Common myeloid progenitor, CD34-positive (primary cell): Measurements from ENCODE around the gene DNAJC17.

Source experiments
- CTCF ChIA-PET: fragments of 350-600 bp; sonication (Branson Sonifier 250); formaldehyde crosslinking; loops from one replicate; lab custom pipeline; 2021; ENCODE audit warnings: antibody characterized with exemption; lab: Charles Lee
- POLR2A ChIA-PET: fragments of 350-600 bp; sonication (Branson Sonifier 250); formaldehyde crosslinking; loops from one replicate; lab custom pipeline; 2021; ENCODE audit warnings: antibody characterized with exemption; lab: Charles Lee
- DNase-seq, 3 donors: peaks; one replicate each; pipeline versions ENCODE4 v3.0.0 to v3.0.0-alpha.2; 2013
- H3K27ac ChIP-seq, 2 experiments: 1 replicate in 1 of 2; 2 replicates in 1 of 2; pipeline ENCODE4 v1.7.0; 2013; ENCODE audit warnings: inconsistent platforms in 2 of 2, low read length in 2 of 2, mild to moderate bottlenecking in 2 of 2, low read depth in 1 of 2, moderate library complexity in 1 of 2; ENCODE audit not compliant: severe bottlenecking in 2 of 2, insufficient read depth in 1 of 2, poor library complexity in 1 of 2
- H3K27me3 ChIP-seq, 5 experiments: replicated peaks in 2 of 5; 1 replicate in 3 of 5; 2 replicates in 2 of 5; pipeline versions ENCODE4 v1.6.1 to v1.7.0; 2013; ENCODE audit warnings: low read length in 4 of 5, mild to moderate bottlenecking in 2 of 5, moderate library complexity in 2 of 5, inconsistent platforms in 1 of 5; ENCODE audit not compliant: insufficient read depth in 5 of 5, control insufficient read depth in 4 of 5
- H3K36me3 ChIP-seq, 4 experiments: 1 replicate in 2 of 4; 2 replicates in 2 of 4; pipeline versions ENCODE4 v1.6.1 to v1.7.0; 2013; ENCODE audit warnings: low read length in 3 of 4, control low read depth in 1 of 4, mild to moderate bottlenecking in 1 of 4; ENCODE audit not compliant: control insufficient read depth in 4 of 4, insufficient read depth in 4 of 4
- H3K4me1 ChIP-seq, 4 experiments: 1 replicate in 3 of 4; 2 replicates in 1 of 4; pipeline versions ENCODE4 v1.6.1 to v1.7.1; 2013; ENCODE audit warnings: low read length in 3 of 4, mild to moderate bottlenecking in 3 of 4, control low read depth in 1 of 4, inconsistent platforms in 1 of 4, moderate library complexity in 1 of 4; ENCODE audit not compliant: control insufficient read depth in 4 of 4, insufficient read depth in 4 of 4; ENCODE audit errors: control extremely low read depth in 1 of 4
- H3K4me3 ChIP-seq, 7 experiments: 1 replicate in 4 of 7; 2 replicates in 3 of 7; pipeline versions ENCODE4 v1.5.1 to v1.7.0; 2013; ENCODE audit warnings: mild to moderate bottlenecking in 7 of 7, low read length in 6 of 7, moderate library complexity in 6 of 7, inconsistent platforms in 2 of 7, low read depth in 2 of 7, control low read depth in 1 of 7; ENCODE audit not compliant: insufficient read depth in 4 of 7, control insufficient read depth in 1 of 7; ENCODE audit errors: extremely low read depth in 1 of 7
- H3K9me3 ChIP-seq, 5 experiments: 1 replicate in 4 of 5; 2 replicates in 1 of 5; pipeline versions ENCODE4 v1.6.1 to v1.7.1; 2013; ENCODE audit warnings: low read length in 4 of 5, mild to moderate bottlenecking in 2 of 5, inconsistent platforms in 1 of 5, low read depth in 1 of 5, moderate library complexity in 1 of 5; ENCODE audit not compliant: control insufficient read depth in 4 of 5, insufficient read depth in 2 of 5; ENCODE audit errors: control extremely low read depth in 1 of 5
- WGBS: methylation state at CpG from one replicate; pipeline ENCODE4 v1.1.5; 2013; ENCODE audit not compliant: insufficient coverage; 5-methylcytosine and 5-hydroxymethylcytosine counted together

Gene DNAJC17

GRCh38 chr15:40747685-40748631 lies 59.3 kb downstream of the DNAJC17 start:
- Histone ChIP-seq H3K9me3 (no peaks in the 10 kb centered on the region), H3K27me3 (no peaks in the 10 kb centered on the region), H3K4me1 (peaks cover 0 to 37% (median 34%) of the 10 kb centered on the region in 4 experiments), H3K4me3 (no peak overlapping the region), H3K36me3 (peaks cover 7 to 75% (median 48%) of the 10 kb centered on the region in 4 experiments), H3K27ac (peak overlapping the region in 1 of 2 experiments; percentile 27)
- POLR2A ChIA-PET: no interaction called here
- 95% methylated on average over 6 of the region's 7 CpGs for WGBS
- CTCF ChIA-PET: interaction anchor here (0.8 to 13.4 kb wide), 10 partner anchors 8 to 45 kb away, joined by 3 to 204 read pairs (median 3); partner anchors contain the start of gene C15orf62
- DNase-seq: no peak

DNA sequence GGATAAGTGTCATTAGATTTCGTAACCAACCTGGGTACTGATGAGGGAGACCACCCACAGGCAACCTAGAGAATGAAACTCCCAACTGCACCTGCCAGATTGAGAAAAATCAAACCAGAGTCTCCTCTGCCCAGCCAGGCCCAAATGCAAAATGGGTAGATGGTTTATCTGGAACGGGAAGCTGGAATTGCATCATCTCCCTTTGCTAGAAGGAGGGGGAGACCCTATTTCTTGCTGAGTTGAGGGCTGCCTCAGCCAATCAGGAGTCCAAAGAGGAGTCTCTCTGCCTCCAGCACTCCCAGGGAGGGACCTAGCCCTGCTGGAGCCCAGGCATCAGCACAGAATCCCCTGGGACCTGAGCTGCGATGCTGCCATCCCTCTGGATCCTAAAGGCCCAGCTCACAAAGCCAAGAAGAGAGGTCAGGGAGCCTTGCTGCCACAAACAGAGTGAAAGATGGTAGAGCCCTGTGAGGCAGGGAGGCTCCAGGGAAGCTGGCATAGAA lies 60.3 kb downstream of the DNAJC17 start:
- H3K27me3 ChIP-seq: no peaks in the 10 kb centered on the region
- POLR2A ChIA-PET: no interaction called here
- DNase-seq: no peak
- H3K4me3 ChIP-seq: no peak overlapping the region
- peaks cover 8 to 77% (median 53%) of the 10 kb centered on the region in 4 experiments for H3K36me3 ChIP-seq
- no peaks in the 10 kb centered on the region for H3K9me3 ChIP-seq
- WGBS: 87% methylated on average over 2 of the region's 3 CpGs
- CTCF ChIA-PET: interaction anchor here (0.7 to 13.4 kb wide), 10 partner anchors 10 to 145 kb away, joined by 3 to 204 read pairs (median 4); partner anchors contain the start of gene C15orf62
- H3K4me1 ChIP-seq: peaks cover 0 to 35% (median 32%) of the 10 kb centered on the region in 4 experiments
- peak overlapping the region in 1 of 2 experiments; percentile 27 for H3K27ac ChIP-seq

DNA sequence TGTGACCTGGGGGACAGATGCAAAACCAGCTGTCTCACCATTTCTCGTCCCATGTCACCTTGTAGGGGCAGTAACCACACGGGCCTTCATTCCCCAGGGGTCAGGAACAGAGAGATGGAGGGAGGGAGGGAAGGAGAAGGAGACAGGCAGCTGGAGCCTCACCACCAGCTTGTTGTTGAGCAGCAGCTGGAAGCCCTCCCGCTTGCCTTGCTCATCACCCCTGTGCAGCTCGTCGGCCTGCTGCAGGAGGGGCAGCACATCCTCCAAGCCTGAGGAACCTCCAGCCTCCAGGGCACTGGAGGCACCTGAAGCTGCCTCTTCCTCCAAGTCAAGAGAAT lies 62.5 kb downstream of the DNAJC17 start:
- POLR2A ChIA-PET: interaction anchor here (0.6 kb wide), 1 partner anchor 355 kb away, joined by 4 read pairs; no protein-coding TSS in a partner anchor
- H3K27ac ChIP-seq: no peak overlapping the region
- peaks cover 8 to 68% (median 50%) of the 10 kb centered on the region in 4 experiments for H3K36me3 ChIP-seq
- CTCF ChIA-PET: interaction anchor here (0.6 to 13.4 kb wide), 11 partner anchors 9 to 150 kb away, joined by 3 to 204 read pairs (median 4); partner anchors contain the start of genes C15orf62, RAD51 and VPS18
- H3K4me3 ChIP-seq: no peak overlapping the region
- peaks cover 0 to 35% (median 32%) of the 10 kb centered on the region in 4 experiments for H3K4me1 ChIP-seq
- DNase-seq: no peak
- WGBS: 90% methylated on average over 5 of the region's 5 CpGs
- H3K9me3 ChIP-seq: no peaks in the 10 kb centered on the region
- H3K27me3 ChIP-seq: no peaks in the 10 kb centered on the region

DNA sequence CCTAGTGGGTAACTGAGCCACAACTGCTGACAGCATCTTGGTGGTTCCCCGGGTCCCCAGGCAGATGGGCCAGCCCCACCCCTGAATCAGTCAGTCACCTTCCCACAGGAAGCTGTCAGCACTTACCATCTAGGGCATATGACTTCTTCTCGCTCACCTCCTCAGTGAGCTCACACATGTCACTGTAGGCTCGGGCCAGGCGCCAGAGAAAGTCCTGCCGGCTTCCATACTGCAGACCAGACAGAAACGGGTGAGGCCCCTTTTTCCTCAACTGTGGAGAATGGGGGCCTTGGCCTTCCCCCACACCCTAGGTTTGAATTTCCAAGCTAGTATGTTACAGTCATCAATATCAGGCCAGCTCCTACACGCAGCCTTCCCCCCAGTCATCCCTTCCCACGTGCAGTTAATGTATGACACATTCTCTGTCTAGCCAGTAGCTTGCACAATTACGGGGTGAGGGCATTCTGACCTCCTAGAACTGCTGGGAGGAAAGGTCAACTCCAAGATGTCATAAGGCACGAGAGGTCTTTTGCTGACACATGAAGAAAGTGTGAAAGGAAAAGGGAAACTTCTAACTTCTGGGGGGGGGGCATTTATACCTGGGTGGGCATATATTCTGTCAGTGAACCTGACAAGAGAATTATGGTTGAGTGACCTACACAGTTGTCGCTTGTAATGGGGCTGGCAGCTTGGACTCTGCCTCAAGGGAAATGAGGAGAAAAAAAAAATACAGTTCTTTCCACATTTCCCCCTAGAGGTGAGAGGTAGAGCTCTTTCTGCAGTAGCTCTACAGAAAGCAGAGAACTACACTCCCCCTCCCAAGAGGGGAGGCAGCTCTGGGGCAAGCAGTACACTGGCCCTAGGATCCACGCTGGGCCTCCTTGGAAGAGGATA lies 63.1 kb downstream of the DNAJC17 start:
- POLR2A ChIA-PET: no interaction called here
- CTCF ChIA-PET: interaction anchor here (0.6 to 13.4 kb wide), 14 partner anchors 9 to 150 kb away, joined by 3 to 204 read pairs (median 4); partner anchors contain the start of genes C15orf62, RAD51 and VPS18
- DNase-seq: peak in 1 of 3 donors; percentile 26
- Histone ChIP-seq H3K36me3 (peaks cover 9 to 68% (median 52%) of the 10 kb centered on the region in 4 experiments), H3K4me1 (peaks cover 0 to 35% (median 32%) of the 10 kb centered on the region in 4 experiments), H3K27ac (peak overlapping the region in 1 of 2 experiments; percentile 34), H3K4me3 (no peak overlapping the region), H3K9me3 (no peaks in the 10 kb centered on the region), H3K27me3 (no peaks in the 10 kb centered on the region)
- 95% methylated on average over 10 of the region's 12 CpGs for WGBS

GRCh38 chr15:40743485-40743901 lies 63.8 kb downstream of the DNAJC17 start:
- Histone ChIP-seq H3K36me3 (peaks cover 14 to 75% (median 54%) of the 10 kb centered on the region in 4 experiments), H3K4me1 (peaks cover 0 to 35% (median 32%) of the 10 kb centered on the region in 4 experiments), H3K9me3 (no peaks in the 10 kb centered on the region), H3K27me3 (no peaks in the 10 kb centered on the region), H3K4me3 (no peak overlapping the region), H3K27ac (no peak overlapping the region)
- 100% methylated on average over 1 of the region's 2 CpGs for WGBS
- DNase-seq: no peak
- CTCF ChIA-PET: interaction anchor here (0.8 to 13.4 kb wide), 8 partner anchors 9 to 151 kb away, joined by 3 to 204 read pairs (median 6); partner anchors contain the start of genes C15orf62 and VPS18
- POLR2A ChIA-PET: no interaction called here

DNA sequence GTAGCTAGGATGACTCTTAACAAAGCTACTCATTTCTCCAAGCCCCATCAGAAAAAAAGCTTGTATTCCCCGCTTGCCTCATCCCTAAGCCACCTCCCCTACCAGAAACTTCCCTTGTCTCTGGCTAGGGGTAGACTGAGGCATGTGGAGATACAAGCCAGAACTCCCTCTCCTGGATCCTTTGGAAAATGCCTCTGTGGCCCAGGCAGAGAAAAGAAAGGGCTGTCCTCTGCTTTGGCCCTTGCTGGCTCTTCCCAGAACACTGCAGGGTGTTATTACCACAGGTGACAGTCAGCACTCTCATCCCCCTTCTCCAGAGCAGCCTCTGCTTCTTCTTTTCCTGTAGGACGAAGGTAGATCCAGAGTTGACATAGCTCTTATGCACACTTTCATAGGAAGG lies 67.4 kb downstream of the DNAJC17 start:
- H3K27me3 ChIP-seq: no peaks in the 10 kb centered on the region
- H3K36me3 ChIP-seq: peaks cover 21 to 89% (median 69%) of the 10 kb centered on the region in 4 experiments
- ChIA-PET CTCF (interaction anchor here (0.9 to 2.2 kb wide), 11 partner anchors 9 to 155 kb away, joined by 3 to 7 read pairs (median 3); partner anchors contain the start of gene VPS18), POLR2A (no interaction called here)
- H3K9me3 ChIP-seq: no peaks in the 10 kb centered on the region
- no peak for DNase-seq
- no CpG with 5 or more reads among the region's 2 CpGs for WGBS
- H3K4me1 ChIP-seq: peaks cover 0 to 13% (median 10%) of the 10 kb centered on the region in 4 experiments
- H3K27ac ChIP-seq: no peak overlapping the region
- H3K4me3 ChIP-seq: no peak overlapping the region
